H1 (cell line): Measurements from ENCODE around the gene PLA2G4E. TPM values are rescaled to one million over a fixed set of nuclear protein-coding genes. Genes with fewer than 3 reads are reported as not detected.

ENCODE experiments used
- CTCF ChIA-PET: fragments of 300-600 bp; sonication (Branson Sonifier 250); formaldehyde crosslinking; loops from one replicate; lab custom pipeline; 2021; ENCODE audit not compliant: partially characterized antibody; lab: Charles Lee
- POLR2A ChIA-PET: fragments of 300-600 bp; sonication (Branson Sonifier 250); formaldehyde crosslinking; loops from one replicate; lab custom pipeline; 2021; ENCODE audit warnings: inconsistent platforms; ENCODE audit not compliant: partially characterized antibody; lab: Charles Lee
- DNase-seq, 2 experiments: peaks; one replicate each; pipeline versions ENCODE4 v3.0.0 to v3.0.0-alpha.2; 2010 to 2022; ENCODE audit warnings: low spot score in 2 of 2, low read depth in 1 of 2, mixed read lengths in 1 of 2
- FAIRE-seq: peaks from 2 replicates; lab custom pipeline; 2011; peaks lifted over from hg19 to GRCh38; lab: Jason Lieb, UNC
- H2AFZ ChIP-seq: 2 replicates; pipeline ENCODE4 v1.8.1; 2012; ENCODE audit warnings: low read length, inconsistent platforms
- H2AK5ac ChIP-seq: 2 replicates; pipeline ENCODE4 v1.6.1; 2013; ENCODE audit warnings: low read depth, low read length
- H2BK120ac ChIP-seq: replicated peaks from 2 replicates; pipeline ENCODE3; 2013; ENCODE audit warnings: low read depth, low read length, inconsistent platforms
- H2BK12ac ChIP-seq: 2 replicates; pipeline ENCODE4 v1.6.1; 2013; ENCODE audit warnings: low read depth, low read length
- H2BK15ac ChIP-seq: 2 replicates; pipeline ENCODE4 v1.6.1; 2013; ENCODE audit warnings: low read length
- H2BK20ac ChIP-seq: 2 replicates; pipeline ENCODE4 v1.6.1; 2013; ENCODE audit warnings: low read length
- H2BK5ac ChIP-seq: 2 replicates; pipeline ENCODE4 v1.6.1; 2013; ENCODE audit warnings: low read depth, low read length
- H3K14ac ChIP-seq: 2 replicates; pipeline ENCODE4 v1.6.1; 2013; ENCODE audit warnings: inconsistent platforms; ENCODE audit not compliant: insufficient read length
- H3K18ac ChIP-seq: 2 replicates; pipeline ENCODE4 v1.6.1; 2013; ENCODE audit warnings: low read length; ENCODE audit errors: extremely low read depth
- H3K23ac ChIP-seq: 2 replicates; pipeline ENCODE4 v1.6.1; 2013; ENCODE audit warnings: inconsistent platforms; ENCODE audit not compliant: insufficient read length
- H3K23me2 ChIP-seq: 2 replicates; pipeline ENCODE4 v1.6.1; 2013; ENCODE audit warnings: low read depth, low read length
- H3K27ac ChIP-seq: 2 replicates; pipeline ENCODE4 v1.6.1; 2011; ENCODE audit warnings: low read depth, low read length, inconsistent platforms
- H3K27me3 ChIP-seq, 4 experiments: replicated peaks in 1 of 4; 1 replicate in 1 of 4; 2 replicates in 3 of 4; pipeline versions ENCODE4 v1.6.1 to v1.8.1; 2011 to 2013; ENCODE audit warnings: low read length in 3 of 4, mild to moderate bottlenecking in 3 of 4, inconsistent platforms in 2 of 4, mixed read lengths in 2 of 4, moderate library complexity in 1 of 4; ENCODE audit not compliant: control insufficient read depth in 3 of 4, insufficient read depth in 3 of 4; ENCODE audit errors: extremely low read depth in 1 of 4
- H3K36me3 ChIP-seq, 4 experiments: 2 replicates each; pipeline versions ENCODE4 v1.6.1 to v1.8.1; 2011 to 2013; ENCODE audit warnings: mild to moderate bottlenecking in 4 of 4, low read length in 3 of 4, moderate library complexity in 2 of 4, control low read depth in 1 of 4, inconsistent platforms in 1 of 4; ENCODE audit not compliant: insufficient read depth in 4 of 4, control insufficient read depth in 2 of 4
- H3K4ac ChIP-seq: replicated peaks from 2 replicates; pipeline ENCODE3; 2013; ENCODE audit warnings: low read length, low read depth, mixed read lengths, inconsistent platforms; ENCODE audit not compliant: insufficient read length
- H3K4me1 ChIP-seq, 4 experiments: replicated peaks in 1 of 4; 1 replicate in 1 of 4; 2 replicates in 3 of 4; pipeline versions ENCODE4 v1.6.1 to v1.8.1; 2011 to 2013; ENCODE audit warnings: low read length in 3 of 4, inconsistent platforms in 2 of 4, mixed read lengths in 1 of 4; ENCODE audit not compliant: insufficient read depth in 4 of 4, control insufficient read depth in 3 of 4
- H3K4me2 ChIP-seq, 2 experiments: 2 replicates each; pipeline versions ENCODE4 v1.6.1 to v1.8.1; 2011 to 2013; ENCODE audit warnings: low read depth in 2 of 2, low read length in 2 of 2, control low read depth in 1 of 2, inconsistent platforms in 1 of 2, mild to moderate bottlenecking in 1 of 2; ENCODE audit not compliant: insufficient read depth in 1 of 2
- H3K4me3 ChIP-seq, 4 experiments: fragments of 200-600, 300-600 bp in 1 of 4; sonication (generic), shearing (Covaris generic), sonication (Bioruptor Twin) in 1 of 4; 2 replicates each; pipeline versions ENCODE4 v1.5.1 to v1.8.1; 2011 to 2016; ENCODE audit warnings: low read length in 4 of 4, low read depth in 3 of 4, control low read depth in 2 of 4, inconsistent platforms in 2 of 4, mild to moderate bottlenecking in 2 of 4, mixed read lengths in 1 of 4, moderate library complexity in 1 of 4; ENCODE audit not compliant: insufficient read depth in 2 of 4; ENCODE audit errors: extremely low read depth in 1 of 4
- H3K56ac ChIP-seq: replicated peaks from 2 replicates; pipeline ENCODE3; 2013; ENCODE audit warnings: low read depth, mild to moderate bottlenecking, mixed read lengths, low read length, inconsistent platforms; ENCODE audit not compliant: insufficient read length
- H3K79me1 ChIP-seq: 2 replicates; pipeline ENCODE4 v1.6.1; 2013; ENCODE audit warnings: low read depth, low read length, control low read depth
- H3K79me2 ChIP-seq, 2 experiments: 2 replicates each; pipeline versions ENCODE4 v1.6.1 to v1.8.1; 2012 to 2013; ENCODE audit warnings: low read length in 2 of 2, mild to moderate bottlenecking in 2 of 2, inconsistent platforms in 1 of 2; ENCODE audit not compliant: insufficient read depth in 2 of 2, control insufficient read depth in 1 of 2
- H3K9ac ChIP-seq, 4 experiments: replicated peaks in 1 of 4; 1 replicate in 1 of 4; 2 replicates in 3 of 4; pipeline versions ENCODE4 v1.6.1 to v1.8.1; 2011 to 2013; ENCODE audit warnings: low read depth in 3 of 4, low read length in 3 of 4, control low read depth in 2 of 4, mild to moderate bottlenecking in 2 of 4, moderate library complexity in 2 of 4, inconsistent platforms in 1 of 4; ENCODE audit errors: extremely low read depth in 1 of 4
- H3K9me3 ChIP-seq, 2 experiments: 2 replicates each; pipeline versions ENCODE4 v1.6.1 to v1.8.1; 2012 to 2013; ENCODE audit warnings: mild to moderate bottlenecking in 2 of 2, moderate library complexity in 2 of 2, control low read depth in 1 of 2, inconsistent platforms in 1 of 2, low read depth in 1 of 2, low read length in 1 of 2, mixed read lengths in 1 of 2; ENCODE audit not compliant: insufficient read depth in 2 of 2
- H4K20me1 ChIP-seq, 2 experiments: replicated peaks in 1 of 2; 2 replicates each; pipeline versions ENCODE3 to v1.8.1; 2011 to 2013; ENCODE audit warnings: inconsistent platforms in 2 of 2, low read length in 2 of 2, mild to moderate bottlenecking in 1 of 2; ENCODE audit not compliant: insufficient read depth in 2 of 2, control insufficient read depth in 1 of 2
- H4K5ac ChIP-seq: 2 replicates; pipeline ENCODE4 v1.6.1; 2013; ENCODE audit warnings: low read length, low read depth, mixed read lengths, inconsistent platforms; ENCODE audit not compliant: insufficient read length
- H4K8ac ChIP-seq: 2 replicates; pipeline ENCODE4 v1.8.0; 2013; ENCODE audit warnings: mild to moderate bottlenecking, moderate library complexity, low read length, inconsistent platforms; ENCODE audit not compliant: insufficient read depth; ENCODE audit errors: extremely low read depth
- H4K91ac ChIP-seq: replicated peaks from 2 replicates; pipeline ENCODE3; 2013; ENCODE audit warnings: low read length, mixed read lengths, inconsistent platforms; ENCODE audit not compliant: insufficient read length
- CBX8 ChIP-seq: fragments of 300-800, 300-1000 bp; sonication (generic); IDR thresholded peaks from 2 replicates; pipeline ENCODE4 v1.7.1; 2016; ENCODE audit warnings: low read depth, low read length, borderline replicate concordance
- CHD1 ChIP-seq: IDR thresholded peaks from 2 replicates; pipeline ENCODE4 v1.6.1; 2012; ENCODE audit warnings: low read depth, low read length, improper control_type of control experiment
- GABPA ChIP-seq: IDR thresholded peaks from 2 replicates; pipeline ENCODE4 v1.6.1; 2011; ENCODE audit warnings: mild to moderate bottlenecking, low read length, moderate library complexity, borderline replicate concordance; ENCODE audit not compliant: insufficient read depth
- KDM1A ChIP-seq: fragments of 200-600, 300-600 bp; sonication (generic); IDR thresholded peaks from 2 replicates; pipeline ENCODE4 v1.7.1; 2016; ENCODE audit warnings: mild to moderate bottlenecking, low read length, borderline replicate concordance
- NANOG ChIP-seq: IDR thresholded peaks from 2 replicates; pipeline ENCODE4 v1.6.1; 2011; ENCODE audit warnings: low read length, low read depth, mild to moderate bottlenecking, inconsistent platforms; ENCODE audit not compliant: insufficient read depth, poor library complexity, severe bottlenecking
- RNF2 ChIP-seq: fragments of 200-900, 300-1000 bp; sonication (generic); IDR thresholded peaks from 2 replicates; pipeline ENCODE4 v1.7.1; 2016; ENCODE audit warnings: borderline replicate concordance, low read depth, mild to moderate bottlenecking, antibody characterized with exemption, low read length; ENCODE audit not compliant: poor library complexity, severe bottlenecking; ENCODE audit errors: missing control alignments
- RXRA ChIP-seq: IDR thresholded peaks from 2 replicates; pipeline ENCODE4 v1.6.1; 2011; ENCODE audit warnings: low read depth, mild to moderate bottlenecking, low read length, moderate library complexity; ENCODE audit not compliant: insufficient read depth
- SAP30 ChIP-seq: fragments of 300-600 bp; sonication (generic); IDR thresholded peaks from 2 replicates; pipeline ENCODE4 v1.7.1; 2012; ENCODE audit warnings: low read length, moderate library complexity, mild to moderate bottlenecking, inconsistent platforms; ENCODE audit not compliant: insufficient read depth, insufficient replicate concordance
- SIN3A ChIP-seq, 2 experiments: IDR thresholded peaks in 1 of 2; conservative IDR thresholded peaks in 1 of 2; 2 replicates each; pipeline ENCODE4 v1.6.1; 2011 to 2012; ENCODE audit warnings: low read length in 2 of 2, improper control_type of control experiment in 1 of 2, low read depth in 1 of 2, mild to moderate bottlenecking in 1 of 2
- TAF1 ChIP-seq: IDR thresholded peaks from 2 replicates; pipeline ENCODE4 v1.6.1; 2011; ENCODE audit warnings: mild to moderate bottlenecking, low read depth, low read length
- TCF12 ChIP-seq: IDR thresholded peaks from 2 replicates; pipeline ENCODE4 v1.6.1; 2011; ENCODE audit warnings: low read depth, mild to moderate bottlenecking, low read length
- WGBS, 2 experiments: shearing (Covaris generic) in 1 of 2; methylation state at CpG; one replicate each; pipeline versions ENCODE4 v1.1.6 to v1.1.7; 2013 to 2015; ENCODE audit warnings: low lambda C conversion rate in 2 of 2, mixed read lengths in 2 of 2, inconsistent platforms in 1 of 2, low coverage in 1 of 2, missing lambda C conversion rate in 1 of 2; ENCODE audit not compliant: insufficient replicate concordance in 2 of 2, insufficient coverage in 1 of 2, insufficient read length in 1 of 2; ENCODE audit errors: extremely low coverage in 1 of 2, missing lambda C conversion rate in 1 of 2; 5-methylcytosine and 5-hydroxymethylcytosine counted together
- polyA plus RNA-seq, 7 experiments: library from polyadenylated mRNA; depleted of rRNA in 3 of 7; stranded (reverse) in 5 of 7; unstranded in 2 of 7; fragments of >200 nt in 5 of 7; fragments of 200-250 nt in 2 of 7; gene quantifications; 1 replicate in 5 of 7; 2 replicates in 1 of 7; 4 replicates in 1 of 7; pipeline versions ENCODE4 v1.2.1 to v1.2.3, GENCODE V29; 2011 to 2013; ENCODE audit warnings: missing spikeins in 2 of 7, mixed read lengths in 2 of 7
- total RNA-seq: library from RNA; stranded (reverse); fragmentation: NEBNext Ultra II Directional; extraction: Animal tissue kit (Norgen Biotek cat#: 25700); gene quantifications from 2 replicates; pipeline ENCODE4 v1.2.1, GENCODE V29; 2021
- TF ChIP-seq, protein P1 (sequence below): IDR thresholded peaks from 2 replicates; pipeline ENCODE4 v1.6.1; 2012; ENCODE audit warnings: inconsistent platforms

PLA2G4E gene
- total and polyA plus RNA-seq, 2 of the 8 experiments (the other 6 are each of a cell fraction or from before 2014, with no cell fraction given) = 0.03 TPM; not detected in 1

DNA sequence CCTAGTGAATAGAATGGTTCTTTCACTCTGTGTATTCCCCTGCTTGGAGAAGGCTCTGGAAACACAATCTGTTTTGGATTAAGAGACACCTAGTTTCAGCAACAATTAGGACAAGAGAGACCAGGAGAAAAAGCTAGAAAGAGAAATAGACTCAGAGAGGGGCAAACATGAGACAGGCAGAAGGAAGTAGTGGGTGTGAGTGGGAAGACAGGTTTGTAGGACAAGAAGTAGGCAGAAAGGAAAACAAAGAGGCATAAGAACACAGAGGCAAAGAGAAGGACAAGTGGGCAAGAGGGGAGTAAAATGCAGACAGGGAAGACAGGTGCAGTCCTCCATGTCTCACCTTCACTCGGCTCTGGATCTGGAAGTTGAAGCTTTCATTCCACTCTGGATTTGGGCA is 13.5 kb downstream of the PLA2G4E start:
- Histone ChIP-seq H2BK15ac (no peak overlapping the region), H3K9ac (no peak overlapping the region), H2BK12ac (no peak overlapping the region), H3K9me3 (no peaks in the 10 kb centered on the region), H3K4me3 (no peak overlapping the region), H3K4me2 (no peak overlapping the region), H3K27ac (no peak overlapping the region), H3K4ac (no peak overlapping the region), H3K18ac (no peak overlapping the region), H3K23me2 (no peaks in the 10 kb centered on the region), H3K56ac (no peak overlapping the region), H2AFZ (no peak overlapping the region), H2AK5ac (no peak overlapping the region), H2BK120ac (no peak overlapping the region), H3K27me3 (no peaks in the 10 kb centered on the region; a peak in 2 of 7 replicates), H4K8ac (no peak overlapping the region), H3K14ac (no peak overlapping the region), H4K91ac (no peak overlapping the region), H3K36me3 (no peaks in the 10 kb centered on the region), H4K5ac (no peak overlapping the region), H3K4me1 (no peaks in the 10 kb centered on the region), H2BK20ac (no peak overlapping the region), H3K79me2 (no peaks in the 10 kb centered on the region), H4K20me1 (no peaks in the 10 kb centered on the region), H3K23ac (no peak overlapping the region), H2BK5ac (no peak overlapping the region), H3K79me1 (no peaks in the 10 kb centered on the region)
- ChIA-PET CTCF (interaction anchor here (1.0 to 1.4 kb wide), 4 partner anchors 17 to 49 kb away, joined by 3 to 5 read pairs (median 4); no protein-coding TSS in a partner anchor), POLR2A (no interaction called here)
- DNase-seq (no peak), FAIRE-seq (no peak)
- 93% methylated on average over 1 of the region's 1 CpG; no CpG with 5 or more reads in 1 of the 2 experiments for WGBS, 2 experiments
- no peak for TF ChIP-seq KDM1A
- TF ChIP-seq CBX8 = no peak
- no peak for TF ChIP-seq RNF2
- TF ChIP-seq, protein P1, sequence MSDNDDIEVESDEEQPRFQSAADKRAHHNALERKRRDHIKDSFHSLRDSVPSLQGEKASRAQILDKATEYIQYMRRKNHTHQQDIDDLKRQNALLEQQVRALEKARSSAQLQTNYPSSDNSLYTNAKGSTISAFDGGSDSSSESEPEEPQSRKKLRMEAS = no peak
- no peak for TF ChIP-seq NANOG
- no peak for TF ChIP-seq TCF12
- no peak for TF ChIP-seq SAP30
- no peak for TF ChIP-seq RXRA
- no peak for TF ChIP-seq CHD1
- TF ChIP-seq TAF1 = no peak
- no peak for TF ChIP-seq SIN3A (conservative IDR thresholded peaks at IDR 0.05 in 1 of 2, IDR thresholded peaks at IDR 0.05 in 1 of 2; ENCODE audit: low read depth in 1 of 2, low read length in 2 of 2)
- no peak for TF ChIP-seq GABPA
